ENCODE data around the gene RIPPLY3.
A peak's percentile ranks its signal among the peaks of the same experiment; 100 is the strongest.

RIPPLY3 gene, protein sequence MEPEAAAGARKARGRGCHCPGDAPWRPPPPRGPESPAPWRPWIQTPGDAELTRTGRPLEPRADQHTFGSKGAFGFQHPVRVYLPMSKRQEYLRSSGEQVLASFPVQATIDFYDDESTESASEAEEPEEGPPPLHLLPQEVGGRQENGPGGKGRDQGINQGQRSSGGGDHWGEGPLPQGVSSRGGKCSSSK

GRCh38 chr21:37006486-37007291 is at the start of gene RIPPLY3:
TSS of gene RIPPLY3 (plus strand) at chr21:37006702. CDS start at chr21:37006773, 71 bp downstream.
- no peaks in the 10 kb centered on the region for H3K36me3 ChIP-seq (ENCODE audit: insufficient read depth, low read length)
- H3K4me3 ChIP-seq (ENCODE audit: low read depth in 1 of 2, low read length in 2 of 2): no peak within 1 kb of the TSS
- no peak within 1 kb of the TSS for H3K9ac ChIP-seq (ENCODE audit: low read length)
- H3K27me3 ChIP-seq (ENCODE audit: control insufficient read depth in 1 of 2, insufficient read depth in 2 of 2, low read length in 2 of 2): peaks cover 13 to 34% of the 10 kb centered on the region in 2 donors
- peaks cover 5% of the 10 kb centered on the region for H3K4me1 ChIP-seq (ENCODE audit: insufficient read depth, low read length)
- H3K27ac ChIP-seq (ENCODE audit: low read depth, low read length): no peak within 1 kb of the TSS
- no peaks in the 10 kb centered on the region for H3K9me3 ChIP-seq (ENCODE audit: low read length)

- no peaks in the 10 kb centered on the region for H3K4me1 ChIP-seq (ENCODE audit: insufficient read depth, low read length)
- H3K9me3 ChIP-seq (ENCODE audit: low read length): no peaks in the 10 kb centered on the region
- no peak overlapping the region for H3K9ac ChIP-seq (ENCODE audit: low read length)
- H3K36me3 ChIP-seq (ENCODE audit: insufficient read depth, low read length): peaks cover 4% of the 10 kb centered on the region
- H3K4me3 ChIP-seq (ENCODE audit: low read depth in 1 of 2, low read length in 2 of 2): no peak overlapping the region
- H3K27ac ChIP-seq (ENCODE audit: low read depth, low read length): no peak overlapping the region
- H3K27me3 ChIP-seq (ENCODE audit: control insufficient read depth in 1 of 2, insufficient read depth in 2 of 2, low read length in 2 of 2): no peaks in the 10 kb centered on the region
Measured at GRCh38 chr21:36959020-36959835, 47.3 kb upstream of the RIPPLY3 start.

- Histone ChIP-seq H3K4me3 (ENCODE audit: low read depth in 1 of 2, low read length in 2 of 2) (no peak overlapping the region), H3K4me1 (ENCODE audit: insufficient read depth, low read length) (peaks cover 6% of the 10 kb centered on the region), H3K9me3 (ENCODE audit: low read length) (no peaks in the 10 kb centered on the region), H3K27me3 (ENCODE audit: control insufficient read depth in 1 of 2, insufficient read depth in 2 of 2, low read length in 2 of 2) (no peaks in the 10 kb centered on the region), H3K9ac (ENCODE audit: low read length) (no peak overlapping the region), H3K36me3 (ENCODE audit: insufficient read depth, low read length) (peaks cover 4% of the 10 kb centered on the region), H3K27ac (ENCODE audit: low read depth, low read length) (no peak overlapping the region)
Measured at GRCh38 chr21:36960676-36961284, 45.7 kb upstream of the RIPPLY3 start.

- H3K4me1 ChIP-seq (ENCODE audit: insufficient read depth, low read length): peaks cover 11% of the 10 kb centered on the region
- no peak overlapping the region for H3K4me3 ChIP-seq (ENCODE audit: low read depth in 1 of 2, low read length in 2 of 2)
- no peaks in the 10 kb centered on the region for H3K9me3 ChIP-seq (ENCODE audit: low read length)
- no peak overlapping the region for H3K27ac ChIP-seq (ENCODE audit: low read depth, low read length)
- no peaks in the 10 kb centered on the region for H3K27me3 ChIP-seq (ENCODE audit: control insufficient read depth in 1 of 2, insufficient read depth in 2 of 2, low read length in 2 of 2)
- H3K36me3 ChIP-seq (ENCODE audit: insufficient read depth, low read length): peaks cover 4% of the 10 kb centered on the region
- H3K9ac ChIP-seq (ENCODE audit: low read length): no peak overlapping the region
Measured at GRCh38 chr21:36962098-36962780, 44.3 kb upstream of the RIPPLY3 start.

DNA sequence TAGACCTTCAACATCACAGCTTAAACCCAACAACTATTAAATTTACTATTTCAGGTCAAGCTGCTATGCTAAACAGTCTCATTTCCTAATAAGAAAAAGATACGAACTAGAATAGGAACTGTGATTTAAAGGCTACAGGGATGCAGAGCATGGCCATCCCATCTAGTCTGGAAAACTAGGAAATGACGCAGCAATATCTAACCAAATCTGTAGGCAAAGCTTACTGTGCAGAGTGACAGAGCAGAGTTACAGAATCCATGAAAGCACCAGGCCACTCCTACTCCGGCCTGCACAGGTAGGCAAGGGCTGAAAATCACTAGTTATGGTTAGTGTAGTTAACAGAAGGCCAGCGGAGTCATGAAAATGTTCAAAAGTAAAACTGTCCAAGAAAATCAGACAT is 42.1 kb upstream of the RIPPLY3 start:
- Histone ChIP-seq H3K4me1 (ENCODE audit: insufficient read depth, low read length) (peaks cover 13% of the 10 kb centered on the region), H3K9me3 (ENCODE audit: low read length) (no peaks in the 10 kb centered on the region), H3K27me3 (ENCODE audit: control insufficient read depth in 1 of 2, insufficient read depth in 2 of 2, low read length in 2 of 2) (no peaks in the 10 kb centered on the region), H3K4me3 (ENCODE audit: low read depth in 1 of 2, low read length in 2 of 2) (no peak overlapping the region), H3K36me3 (ENCODE audit: insufficient read depth, low read length) (peaks cover 4% of the 10 kb centered on the region), H3K9ac (ENCODE audit: low read length) (no peak overlapping the region), H3K27ac (ENCODE audit: low read depth, low read length) (no peak overlapping the region)

DNA sequence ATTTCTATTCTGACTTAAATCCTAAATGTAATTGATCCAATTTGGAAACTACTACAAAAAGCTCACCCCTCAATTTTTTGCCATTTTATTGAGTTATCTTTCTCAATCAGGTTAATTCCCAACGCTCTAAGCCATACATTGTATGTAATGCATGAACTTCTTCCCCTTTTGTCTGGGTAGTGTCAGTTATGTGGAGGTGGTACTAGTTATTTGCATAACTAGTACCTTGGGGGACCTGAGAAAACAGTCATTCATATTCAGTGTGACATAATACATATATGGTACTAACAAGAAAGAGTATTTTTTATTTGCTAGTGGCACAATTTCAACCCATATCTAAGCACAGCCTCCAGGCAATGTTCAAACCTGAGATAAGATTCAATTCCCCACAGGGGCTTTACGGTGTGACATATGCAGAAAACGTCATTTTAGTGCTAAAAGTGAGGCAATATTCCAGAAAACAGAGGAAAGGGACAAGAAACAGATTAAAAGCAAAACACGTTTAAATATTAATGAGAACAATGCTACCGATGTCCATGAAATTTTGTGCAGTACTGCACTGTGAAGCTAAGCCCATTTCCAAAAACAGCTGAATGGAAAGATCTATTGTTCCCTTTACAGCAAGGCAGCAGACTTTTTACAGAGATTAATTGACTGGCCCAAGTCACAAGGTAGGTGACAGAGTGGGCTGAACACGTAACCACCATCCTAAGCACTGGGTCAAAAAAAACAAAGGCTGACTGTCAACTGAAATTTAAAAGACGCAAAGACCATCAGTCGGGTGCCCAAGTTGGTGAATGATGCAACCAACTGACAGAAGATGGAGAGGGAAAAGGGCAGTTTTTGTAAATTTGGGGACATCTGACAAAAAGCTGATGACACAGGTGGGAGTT is 41.4 kb upstream of the RIPPLY3 start:
- H3K9ac ChIP-seq (ENCODE audit: low read length): no peak overlapping the region
- peaks cover 4% of the 10 kb centered on the region for H3K36me3 ChIP-seq (ENCODE audit: insufficient read depth, low read length)
- H3K9me3 ChIP-seq (ENCODE audit: low read length): no peaks in the 10 kb centered on the region
- peaks cover 13% of the 10 kb centered on the region for H3K4me1 ChIP-seq (ENCODE audit: insufficient read depth, low read length)
- H3K27ac ChIP-seq (ENCODE audit: low read depth, low read length): no peak overlapping the region
- H3K27me3 ChIP-seq (ENCODE audit: control insufficient read depth in 1 of 2, insufficient read depth in 2 of 2, low read length in 2 of 2): no peaks in the 10 kb centered on the region
- H3K4me3 ChIP-seq (ENCODE audit: low read depth in 1 of 2, low read length in 2 of 2): peak overlapping the region in 1 of 2 donors; percentile 68

DNA sequence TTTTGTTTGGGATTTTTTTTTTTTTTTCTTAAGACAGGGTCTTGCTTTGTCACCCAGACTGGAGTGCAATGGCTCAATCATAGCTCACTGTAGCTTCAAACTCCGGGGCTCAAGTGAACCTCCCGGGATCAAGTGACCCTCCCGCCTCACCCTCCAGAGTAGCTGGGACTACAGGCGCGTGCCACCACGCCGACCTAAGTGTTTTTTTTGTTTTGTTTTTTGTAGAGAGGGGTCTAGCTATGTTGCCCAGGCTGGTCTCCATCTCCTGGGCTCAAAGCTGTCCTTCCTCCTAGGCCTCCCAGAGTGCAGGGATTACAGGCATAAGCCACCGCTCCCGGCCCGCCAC is 40.8 kb upstream of the RIPPLY3 start:
- Histone ChIP-seq H3K27me3 (ENCODE audit: control insufficient read depth in 1 of 2, insufficient read depth in 2 of 2, low read length in 2 of 2) (no peaks in the 10 kb centered on the region), H3K9ac (ENCODE audit: low read length) (no peak overlapping the region), H3K4me1 (ENCODE audit: insufficient read depth, low read length) (peaks cover 13% of the 10 kb centered on the region), H3K36me3 (ENCODE audit: insufficient read depth, low read length) (peaks cover under 1% of the 10 kb centered on the region), H3K9me3 (ENCODE audit: low read length) (no peaks in the 10 kb centered on the region), H3K27ac (ENCODE audit: low read depth, low read length) (no peak overlapping the region), H3K4me3 (ENCODE audit: low read depth in 1 of 2, low read length in 2 of 2) (peak overlapping the region; percentile 68)

DNA sequence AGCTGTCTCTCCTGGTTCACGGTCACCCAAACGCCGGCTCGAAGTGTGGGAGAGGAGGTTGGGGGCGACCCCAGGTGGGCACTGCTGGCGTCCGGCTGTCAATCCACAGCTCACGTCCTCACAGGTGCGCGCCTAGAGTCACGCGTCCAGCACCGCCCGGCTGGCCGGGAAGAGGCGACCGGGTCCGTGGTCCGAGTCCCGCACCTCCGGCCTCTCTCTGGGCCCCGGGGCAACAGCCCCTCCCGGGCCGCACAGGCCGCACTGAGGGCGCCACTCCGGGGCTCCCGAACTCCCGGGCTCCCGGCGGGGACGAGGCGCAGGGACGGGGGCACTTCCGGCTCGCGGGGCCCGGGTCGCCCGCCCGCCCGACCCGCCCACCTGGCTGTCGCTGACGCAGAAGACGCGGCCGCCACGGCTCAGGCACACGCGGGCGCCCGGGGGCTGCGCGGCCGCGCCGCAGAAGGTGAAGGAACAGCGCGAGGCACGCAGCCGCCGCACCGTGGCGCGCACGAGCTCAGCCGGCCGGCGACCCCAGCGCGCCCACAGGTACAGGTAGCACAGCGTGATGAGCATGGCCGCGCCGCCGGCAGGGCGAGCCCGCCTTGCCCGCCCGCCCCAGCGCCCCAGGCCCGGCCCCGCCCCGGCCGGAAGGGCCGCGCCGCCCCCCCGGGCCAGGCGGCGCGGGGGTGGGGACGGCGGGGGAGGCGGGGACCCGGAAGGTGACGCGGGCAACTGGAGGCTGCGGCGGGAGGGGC is 40.3 kb upstream of the RIPPLY3 start, which contains the start of gene HLCS:
Gene HLCS (minus strand): TSS at position 604 of the 755 bp plus-strand sequence. CDS start 31 bp downstream, at position 573.
- Histone ChIP-seq H3K36me3 (ENCODE audit: insufficient read depth, low read length) (no peaks in the 10 kb centered on the region), H3K27me3 (ENCODE audit: control insufficient read depth in 1 of 2, insufficient read depth in 2 of 2, low read length in 2 of 2) (no peaks in the 10 kb centered on the region), H3K4me1 (ENCODE audit: insufficient read depth, low read length) (peaks cover 13% of the 10 kb centered on the region), H3K9me3 (ENCODE audit: low read length) (no peaks in the 10 kb centered on the region), H3K27ac (ENCODE audit: low read depth, low read length) (peak within 1 kb of the TSS; percentile 42), H3K4me3 (ENCODE audit: low read depth in 1 of 2, low read length in 2 of 2) (peak within 1 kb of the TSS; percentile 68), H3K9ac (ENCODE audit: low read length) (no peak within 1 kb of the TSS)

- H3K4me1 ChIP-seq (ENCODE audit: insufficient read depth, low read length): peaks cover 13% of the 10 kb centered on the region
- no peaks in the 10 kb centered on the region for H3K36me3 ChIP-seq (ENCODE audit: insufficient read depth, low read length)
- peak overlapping the region; percentile 40 to 55 for H3K4me3 ChIP-seq (ENCODE audit: low read depth in 1 of 2, low read length in 2 of 2)
- H3K9ac ChIP-seq (ENCODE audit: low read length): no peak overlapping the region
- H3K27me3 ChIP-seq (ENCODE audit: control insufficient read depth in 1 of 2, insufficient read depth in 2 of 2, low read length in 2 of 2): no peaks in the 10 kb centered on the region
- H3K9me3 ChIP-seq (ENCODE audit: low read length): no peaks in the 10 kb centered on the region
- H3K27ac ChIP-seq (ENCODE audit: low read depth, low read length): peak overlapping the region; percentile 42
Measured at GRCh38 chr21:36966821-36967768, 39.4 kb upstream of the RIPPLY3 start.

Data from muscle layer of colon (tissue), 2 donors.